DND-41 (cell line): Measurements from ENCODE around the gene RPN2.

Experiments
- ATAC-seq: fragments of 200-7000 bp; cut with Tn5 transposase; 3 replicates; pipeline ENCODE4 v1.9.1; 2021; ENCODE audit warnings: low read depth; ENCODE audit not compliant: insufficient read depth
- DNase-seq: peaks from one replicate; pipeline ENCODE4 v3.0.0-alpha.2; 2020
- H2AFZ ChIP-seq: 2 replicates; pipeline ENCODE4 v1.6.0; 2012; ENCODE audit warnings: low read depth, low read length
- H3K27ac ChIP-seq: 2 replicates; pipeline ENCODE4 v1.5.1; 2012; ENCODE audit warnings: low read length, inconsistent platforms
- H3K27me3 ChIP-seq: fragments of 200-600 bp; sonication (generic); 2 replicates; pipeline ENCODE4 v1.6.0; 2012; ENCODE audit warnings: low read length, mild to moderate bottlenecking, inconsistent platforms; ENCODE audit not compliant: insufficient read depth, poor library complexity
- H3K36me3 ChIP-seq: 2 replicates; pipeline ENCODE4 v1.5.1; 2012; ENCODE audit warnings: low read length, inconsistent platforms; ENCODE audit not compliant: insufficient read depth
- H3K4me1 ChIP-seq: 2 replicates; pipeline ENCODE4 v1.5.1; 2012; ENCODE audit warnings: mild to moderate bottlenecking, low read length; ENCODE audit not compliant: insufficient read depth
- H3K4me2 ChIP-seq: 2 replicates; pipeline ENCODE4 v1.6.0; 2012; ENCODE audit warnings: mild to moderate bottlenecking, moderate library complexity, low read length, inconsistent platforms; ENCODE audit not compliant: insufficient read depth
- H3K4me3 ChIP-seq, 2 experiments: fragments of 200-600 bp in 1 of 2; shearing (Covaris generic) in 1 of 2; 2 replicates each; pipeline ENCODE4 v1.5.1; 2012 to 2016; ENCODE audit warnings: inconsistent platforms in 2 of 2, low read length in 2 of 2, mild to moderate bottlenecking in 2 of 2, low read depth in 1 of 2, moderate library complexity in 1 of 2
- H3K79me2 ChIP-seq: 2 replicates; pipeline ENCODE4 v1.6.0; 2012; ENCODE audit warnings: low read length, inconsistent platforms; ENCODE audit not compliant: insufficient read depth
- H3K9ac ChIP-seq: 2 replicates; pipeline ENCODE4 v1.6.0; 2012; ENCODE audit warnings: low read depth, mild to moderate bottlenecking, inconsistent platforms, low read length, moderate library complexity
- H3K9me3 ChIP-seq: 2 replicates; pipeline ENCODE4 v1.5.1; 2012; ENCODE audit warnings: low read length, moderate library complexity, mild to moderate bottlenecking, inconsistent platforms; ENCODE audit not compliant: insufficient read depth, severe bottlenecking
- H4K20me1 ChIP-seq: 2 replicates; pipeline ENCODE4 v1.6.0; 2012; ENCODE audit warnings: low read length; ENCODE audit not compliant: insufficient read depth
- CTCF ChIP-seq: IDR thresholded peaks from 2 replicates; pipeline ENCODE4 v1.5.1; 2012; ENCODE audit warnings: borderline replicate concordance, low read length, moderate library complexity, mild to moderate bottlenecking; ENCODE audit not compliant: poor library complexity, severe bottlenecking; ENCODE audit errors: extremely low read depth
- EZH2 ChIP-seq: IDR thresholded peaks from 3 replicates; pipeline ENCODE4 v1.6.1; 2012; ENCODE audit warnings: borderline replicate concordance, low read depth, mild to moderate bottlenecking, moderate library complexity, low read length, inconsistent platforms; ENCODE audit not compliant: severe bottlenecking

RPN2 gene

DNA sequence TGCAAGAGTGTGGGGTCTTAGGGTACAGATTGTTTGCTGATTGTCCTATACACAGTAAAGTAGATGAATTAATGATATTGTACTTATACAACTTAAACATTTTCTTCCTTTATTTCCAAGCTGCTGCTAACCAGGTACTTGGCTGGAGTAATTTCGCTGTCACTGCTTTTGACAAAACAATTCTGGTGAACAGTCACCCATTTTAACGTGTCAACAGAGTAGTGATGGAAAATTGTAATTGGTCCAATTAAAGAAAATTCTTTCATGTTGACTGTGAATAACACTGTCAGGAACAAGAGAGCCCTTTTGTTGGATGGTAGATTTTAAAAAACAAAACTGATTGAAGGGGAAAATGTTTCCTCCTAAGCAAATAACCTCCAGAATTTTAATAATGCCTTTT lies 26.7 kb downstream of the RPN2 start:
- ATAC-seq (no peak), DNase-seq (no peak)
- Histone ChIP-seq H2AFZ (no peak overlapping the region), H3K4me2 (no peak overlapping the region), H3K9ac (no peak overlapping the region), H3K27ac (no peak overlapping the region), H3K4me1 (no peaks in the 10 kb centered on the region), H3K9me3 (no peaks in the 10 kb centered on the region), H3K27me3 (no peaks in the 10 kb centered on the region), H3K79me2 (peaks cover 28% of the 10 kb centered on the region), H3K36me3 (peaks cover 99% of the 10 kb centered on the region), H3K4me3 (no peak overlapping the region), H4K20me1 (peaks cover 30% of the 10 kb centered on the region; the same call in 1 of the 2 replicates)
- TF ChIP-seq EZH2: no peak
- TF ChIP-seq CTCF: no peak

DNA sequence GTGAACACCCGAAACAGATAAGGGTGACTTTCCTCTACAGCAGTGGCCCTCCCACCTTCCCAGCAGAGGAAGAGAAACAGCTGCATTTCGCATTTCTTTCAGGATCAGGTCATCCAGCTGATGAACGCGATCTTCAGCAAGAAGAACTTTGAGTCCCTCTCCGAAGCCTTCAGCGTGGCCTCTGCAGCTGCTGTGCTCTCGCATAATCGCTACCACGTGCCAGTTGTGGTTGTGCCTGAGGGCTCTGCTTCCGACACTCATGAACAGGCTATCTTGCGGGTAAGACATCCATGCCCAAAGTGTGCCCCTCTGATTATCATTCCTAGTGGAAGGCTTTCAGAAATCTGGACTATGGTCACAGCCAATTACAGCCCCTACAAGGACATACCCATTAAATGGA lies 28.0 kb downstream of the RPN2 start:
- no peak for ATAC-seq
- no peaks in the 10 kb centered on the region for H3K27me3 ChIP-seq
- peaks cover 91% of the 10 kb centered on the region for H3K36me3 ChIP-seq
- H4K20me1 ChIP-seq: peaks cover 22% of the 10 kb centered on the region; the same call in 1 of the 2 replicates
- H3K4me3 ChIP-seq: no peak overlapping the region
- no peak for DNase-seq
- no peaks in the 10 kb centered on the region for H3K4me1 ChIP-seq
- H3K4me2 ChIP-seq: no peak overlapping the region
- peaks cover 18% of the 10 kb centered on the region for H3K79me2 ChIP-seq
- no peak overlapping the region for H2AFZ ChIP-seq
- no peak overlapping the region for H3K9ac ChIP-seq
- H3K9me3 ChIP-seq: no peaks in the 10 kb centered on the region
- no peak for TF ChIP-seq EZH2
- TF ChIP-seq CTCF: no peak
- no peak overlapping the region for H3K27ac ChIP-seq

DNA sequence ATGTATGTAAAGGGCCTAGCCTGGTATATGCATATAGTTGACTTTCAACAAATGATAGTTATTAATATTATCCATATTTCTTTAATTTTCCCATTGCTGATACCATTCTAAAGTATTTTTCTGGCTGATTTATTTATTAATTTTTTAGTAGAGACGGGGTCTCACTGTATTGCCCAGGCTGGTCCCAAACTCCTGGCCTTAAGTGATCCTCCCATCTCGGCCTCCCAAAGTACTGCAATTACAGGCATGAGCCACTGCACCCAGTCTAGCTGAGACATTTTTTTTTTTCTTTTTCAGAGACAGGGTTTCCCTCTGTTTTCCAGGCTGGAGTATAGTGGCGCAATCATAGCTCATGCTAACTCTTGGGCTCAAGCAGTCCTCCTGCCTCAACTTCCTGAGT lies 30.1 kb downstream of the RPN2 start:
- no peak for ATAC-seq
- H3K4me2 ChIP-seq: no peak overlapping the region
- no peaks in the 10 kb centered on the region for H3K27me3 ChIP-seq
- no peak overlapping the region for H3K4me3 ChIP-seq
- H3K79me2 ChIP-seq: peaks cover 5% of the 10 kb centered on the region; the same call in 1 of the 2 replicates
- no peak for TF ChIP-seq EZH2
- TF ChIP-seq CTCF: no peak
- H2AFZ ChIP-seq: no peak overlapping the region
- no peaks in the 10 kb centered on the region for H3K4me1 ChIP-seq
- peaks cover 6% of the 10 kb centered on the region; the same call in 1 of the 2 replicates for H4K20me1 ChIP-seq
- H3K36me3 ChIP-seq: peaks cover 90% of the 10 kb centered on the region
- H3K9ac ChIP-seq: no peak overlapping the region
- no peak overlapping the region for H3K27ac ChIP-seq
- no peaks in the 10 kb centered on the region for H3K9me3 ChIP-seq
- no peak for DNase-seq
